ENCODE measurements around the gene ZKSCAN1.

- TF ChIP-seq, protein P1, sequence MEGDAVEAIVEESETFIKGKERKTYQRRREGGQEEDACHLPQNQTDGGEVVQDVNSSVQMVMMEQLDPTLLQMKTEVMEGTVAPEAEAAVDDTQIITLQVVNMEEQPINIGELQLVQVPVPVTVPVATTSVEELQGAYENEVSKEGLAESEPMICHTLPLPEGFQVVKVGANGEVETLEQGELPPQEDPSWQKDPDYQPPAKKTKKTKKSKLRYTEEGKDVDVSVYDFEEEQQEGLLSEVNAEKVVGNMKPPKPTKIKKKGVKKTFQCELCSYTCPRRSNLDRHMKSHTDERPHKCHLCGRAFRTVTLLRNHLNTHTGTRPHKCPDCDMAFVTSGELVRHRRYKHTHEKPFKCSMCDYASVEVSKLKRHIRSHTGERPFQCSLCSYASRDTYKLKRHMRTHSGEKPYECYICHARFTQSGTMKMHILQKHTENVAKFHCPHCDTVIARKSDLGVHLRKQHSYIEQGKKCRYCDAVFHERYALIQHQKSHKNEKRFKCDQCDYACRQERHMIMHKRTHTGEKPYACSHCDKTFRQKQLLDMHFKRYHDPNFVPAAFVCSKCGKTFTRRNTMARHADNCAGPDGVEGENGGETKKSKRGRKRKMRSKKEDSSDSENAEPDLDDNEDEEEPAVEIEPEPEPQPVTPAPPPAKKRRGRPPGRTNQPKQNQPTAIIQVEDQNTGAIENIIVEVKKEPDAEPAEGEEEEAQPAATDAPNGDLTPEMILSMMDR (conservative IDR thresholded peaks at IDR 0.05; ENCODE audit: low read depth, low read length): no peak
- no peak for TF ChIP-seq EZH2 (IDR thresholded peaks at IDR 0.05; ENCODE audit: borderline replicate concordance, low read depth, low read length, poor library complexity, severe bottlenecking)
These were observed 48.8 kb downstream of the ZKSCAN1 start for GRCh38 chr7:100064162-100064561.

All from A673 (cell line).